GM12865 (cell line): Measurements from ENCODE around the gene DCTN3.

Experiments used
- DNase-seq: peaks from one replicate; pipeline ENCODE4 v3.0.0; 2010; ENCODE audit warnings: low read depth
- H3K4me3 ChIP-seq: 2 replicates; pipeline ENCODE4 v1.5.1; 2011; ENCODE audit warnings: mild to moderate bottlenecking, low read depth, low read length, control low read depth
- CTCF ChIP-seq: IDR thresholded peaks from 2 replicates; pipeline ENCODE4 v1.5.1; 2011; ENCODE audit warnings: low read length, control low read depth, low read depth, inconsistent platforms; ENCODE audit not compliant: insufficient read depth; ENCODE audit errors: missing control alignments

Gene DCTN3

GRCh38 chr9:34565856-34566255 lies 54.4 kb downstream of the DCTN3 start:
- no peak for TF ChIP-seq CTCF
- H3K4me3 ChIP-seq = no peak overlapping the region
- no peak for DNase-seq

- TF ChIP-seq CTCF = no peak
- H3K4me3 ChIP-seq = no peak overlapping the region
- no peak for DNase-seq
These were observed 55.7 kb downstream of the DCTN3 start for GRCh38 chr9:34564617-34565016.
